K562 (cell line): ENCODE results near the gene ARFGAP3. TPM values are rescaled to one million over a fixed set of nuclear protein-coding genes. Genes with fewer than 3 reads are reported as not detected.

Experiments used
- ATAC-seq: fragments of 200-7000 bp; cut with Tn5 transposase; 3 replicates; pipeline ENCODE4 v1.9.1; 2020; ENCODE audit warnings: moderate library complexity
- BruUV-seq: library from RNA; stranded (reverse); fragments of 400-500 nt; replicated peaks from 2 replicates; lab custom pipeline; 2021; lab: Mats Ljungman, UMichigan
- CTCF ChIA-PET: fragments of 300-600 bp; formaldehyde crosslinking; extraction: SDS; loops from one replicate; lab custom pipeline; 2021; ENCODE audit warnings: low intra/inter-chr PET ratio; lab: Yijun Ruan, JAX
- POLR2A ChIA-PET: fragments of 300-600, 350-650 bp; sonication (Branson Sonifier 250); formaldehyde crosslinking; extraction: SDS; loops from one replicate; lab custom pipeline; 2021; ENCODE audit warnings: antibody characterized with exemption, inconsistent platforms; lab: Yijun Ruan, JAX
- DNase-seq, 4 experiments: peaks; one replicate each; pipeline versions ENCODE4 v3.0.0 to v3.0.0-alpha.2; 2011 to 2018; ENCODE audit warnings: low spot score in 3 of 4, mixed read lengths in 3 of 4; ENCODE audit errors: extremely low read depth in 1 of 4
- FAIRE-seq: peaks from 2 replicates; lab custom pipeline; 2011; peaks lifted over from hg19 to GRCh38; lab: Jason Lieb, UNC
- H2AFZ ChIP-seq: 2 replicates; pipeline ENCODE4 v1.6.0; 2011; ENCODE audit warnings: low read depth, low read length, control low read depth, inconsistent platforms
- H3K27ac ChIP-seq: fragments of 200-600 bp; 3 replicates; pipeline ENCODE4 v1.8.0; 2011; ENCODE audit warnings: low read depth, mild to moderate bottlenecking, control low read depth, inconsistent platforms, low read length, moderate library complexity, mixed read lengths; ENCODE audit errors: extremely low read depth
- H3K27me3 ChIP-seq, 2 experiments: fragments of 300-600 bp in 1 of 2; 2 replicates in 1 of 2; 3 replicates in 1 of 2; pipeline versions ENCODE4 v1.6.0 to v1.8.0; 2011; ENCODE audit warnings: inconsistent platforms in 2 of 2, low read length in 2 of 2, mild to moderate bottlenecking in 1 of 2, mixed read lengths in 1 of 2, moderate library complexity in 1 of 2; ENCODE audit not compliant: control insufficient read depth in 2 of 2, insufficient read depth in 2 of 2
- H3K36me3 ChIP-seq: fragments of 300-600 bp; 3 replicates; pipeline ENCODE4 v1.8.0; 2011; ENCODE audit warnings: mild to moderate bottlenecking, low read length, inconsistent platforms; ENCODE audit not compliant: control insufficient read depth, insufficient read depth
- H3K4me1 ChIP-seq, 2 experiments: fragments of 200-600 bp in 1 of 2; replicated peaks in 1 of 2; 2 replicates in 1 of 2; 3 replicates in 1 of 2; pipeline versions ENCODE4 v1.5.1 to v1.8.0; 2011; ENCODE audit warnings: inconsistent platforms in 2 of 2, low read length in 2 of 2, mild to moderate bottlenecking in 1 of 2, mixed read lengths in 1 of 2, moderate library complexity in 1 of 2; ENCODE audit not compliant: control insufficient read depth in 2 of 2, insufficient read depth in 2 of 2
- H3K4me2 ChIP-seq: 2 replicates; pipeline ENCODE4 v1.6.1; 2011; ENCODE audit warnings: low read length, control low read depth, inconsistent platforms, mixed read lengths; ENCODE audit not compliant: insufficient read depth
- H3K4me3 ChIP-seq: fragments of 200-600 bp; sonication (generic), shearing (Covaris generic); 2 replicates; pipeline ENCODE4 v1.5.1; 2016; ENCODE audit warnings: control low read depth, inconsistent platforms
- H3K79me2 ChIP-seq: fragments of 200-600 bp; 3 replicates; pipeline ENCODE4 v1.8.0; 2011; ENCODE audit warnings: low read length, inconsistent platforms; ENCODE audit not compliant: control insufficient read depth, insufficient read depth
- H3K9ac ChIP-seq, 2 experiments: 2 replicates each; pipeline versions ENCODE4 v1.6.0 to v1.6.1; 2011; ENCODE audit warnings: low read depth in 2 of 2, low read length in 2 of 2, control low read depth in 1 of 2, inconsistent platforms in 1 of 2, mild to moderate bottlenecking in 1 of 2, mixed read lengths in 1 of 2; ENCODE audit not compliant: insufficient read depth in 1 of 2
- H3K9me1 ChIP-seq: one replicate; pipeline ENCODE4 v1.6.0; 2011; ENCODE audit warnings: inconsistent platforms, mild to moderate bottlenecking, low read length, moderate library complexity; ENCODE audit not compliant: control insufficient read depth, insufficient read depth
- H3K9me3 ChIP-seq: replicated peaks from 2 replicates; pipeline ENCODE4 v1.5.1; 2011; ENCODE audit warnings: low read depth, low read length, inconsistent platforms; ENCODE audit not compliant: control insufficient read depth, insufficient read depth
- H4K20me1 ChIP-seq: replicated peaks from 2 replicates; pipeline ENCODE4 v1.6.1; 2011; ENCODE audit warnings: low read length, inconsistent platforms, mixed read lengths; ENCODE audit not compliant: control insufficient read depth, insufficient read depth
- ESRRA ChIP-seq: fragments of 450-650 bp; IDR thresholded peaks from 2 replicates; pipeline ENCODE4 v1.6.1; 2014; ENCODE audit warnings: low read depth, mild to moderate bottlenecking, moderate library complexity, borderline replicate concordance
- SFPQ ChIP-seq: fragments of 200-400 bp; formaldehyde crosslinking; IDR thresholded peaks from 2 replicates; pipeline ENCODE4 v1.6.1; 2017; ENCODE audit warnings: mild to moderate bottlenecking, low read depth, low read length, moderate library complexity
- SPI1 ChIP-seq: IDR thresholded peaks from 2 replicates; pipeline ENCODE4 v1.6.1; 2011; ENCODE audit warnings: low read depth, low read length, control low read depth, borderline replicate concordance
- ZNF12 ChIP-seq: sonication (generic); formaldehyde crosslinking; IDR thresholded peaks from 2 replicates; pipeline ENCODE4 v1.4.0; 2020; ENCODE audit warnings: mild to moderate bottlenecking, missing genetic modification reagents
- ZNF280A ChIP-seq: fragments of 450-650 bp; IDR thresholded peaks from 2 replicates; pipeline ENCODE4 v1.6.1; 2018; ENCODE audit warnings: mild to moderate bottlenecking, low read depth; ENCODE audit not compliant: partially characterized antibody
- WGBS: fragments of 100-300 bp; shearing (Covaris generic); methylation state at CpG from one replicate; pipeline ENCODE4 v1.1.6; 2016; ENCODE audit warnings: low coverage, mixed read lengths; ENCODE audit not compliant: insufficient coverage; ENCODE audit errors: missing lambda C conversion rate; 5-methylcytosine and 5-hydroxymethylcytosine counted together
- in situ Hi-C: fragments of 300-500 bp; cut with MboI; formaldehyde crosslinking; loops from 4 replicates; pipeline ENCODE4 v1.15.0; 2018; ENCODE audit warnings: inconsistent platforms, mixed read lengths
- intact Hi-C: fragments of 100-400 bp; cut with micrococcal nuclease; formaldehyde crosslinking; loops from 2 replicates; pipeline ENCODE4 v1.14.2; 2022
- polyA plus RNA-seq, 8 experiments: library from polyadenylated mRNA; depleted of rRNA in 4 of 8; stranded (reverse) in 5 of 8; unstranded in 3 of 8; fragments of >200 nt; fragmentation: Nextera tagmentation in 2 of 8; fragmentation: Illumina TruSeq in 1 of 8; extraction: Ambion mirVana in 2 of 8; extraction: Trizol in 1 of 8; gene quantifications; 2 replicates each; pipeline versions ENCODE4 v1.2.1 to v1.2.3, GENCODE V29; 2011 to 2014; ENCODE audit warnings: inconsistent platforms in 1 of 8, missing spikeins in 1 of 8
- total RNA-seq, 7 experiments: library from RNA; depleted of rRNA in 6 of 7; stranded (reverse); fragments of >200 nt in 6 of 7; fragmentation: Illumina TruSeq in 2 of 7; extraction: Trizol in 2 of 7; gene quantifications; 2 replicates each; pipeline versions ENCODE4 v1.2.1 to v1.2.3, GENCODE V29; 2011 to 2021; ENCODE audit warnings: low replicate concordance in 1 of 7

ARFGAP3 gene
- total and polyA plus RNA-seq, 9 of the 15 experiments (the other 6 are each of a cell fraction or from before 2014, with no cell fraction given), result 14.2 to 31.9 (median 22.7) TPM

- H3K4me1 ChIP-seq, result no peaks in the 10 kb centered on the region
- no peak overlapping the region for H3K27ac ChIP-seq
- in situ Hi-C loops (no loop called here), intact Hi-C loops (no loop called here)
- TF ChIP-seq ESRRA, result no peak
- no peak for TF ChIP-seq SPI1
- TF ChIP-seq ZNF12 (CRISPR knock-in tag), result no peak
- TF ChIP-seq SFPQ, result no peak
- TF ChIP-seq ZNF280A, result no peak
- H3K4me3 ChIP-seq, result no peak overlapping the region
- no peaks in the 10 kb centered on the region for H3K9me3 ChIP-seq
- peaks cover 6% of the 10 kb centered on the region; the same call in 1 of the 3 replicates for H3K36me3 ChIP-seq
- H3K27me3 ChIP-seq, result no peaks in the 10 kb centered on the region
- BruUV-seq, result no TSS peak
- no peaks in the 10 kb centered on the region for H4K20me1 ChIP-seq
- H3K9ac ChIP-seq, result no peak overlapping the region
- no peaks in the 10 kb centered on the region for H3K9me1 ChIP-seq
- CTCF ChIA-PET, result no interaction called here
- POLR2A ChIA-PET, result no interaction called here
- FAIRE-seq, result no peak
- no peak overlapping the region for H2AFZ ChIP-seq
- ATAC-seq, result no peak
- H3K79me2 ChIP-seq, result no peaks in the 10 kb centered on the region
- no peak overlapping the region for H3K4me2 ChIP-seq
- WGBS, result 50% methylated on average over 3 of the region's 3 CpGs
- DNase-seq, result no peak
Observed at GRCh38 chr22:42825796-42826195, 31.3 kb downstream of the ARFGAP3 start.
